Fibroblast of the aortic adventitia (primary cell): ENCODE data around the gene SH3GL1. TPM values are rescaled to one million over a fixed set of nuclear protein-coding genes. Genes with fewer than 3 reads are reported as not detected.

Experiments used
- DNase-seq: peaks from one replicate; pipeline ENCODE4 v3.0.0-alpha.2; 2010; ENCODE audit warnings: low read depth
- H3K4me3 ChIP-seq: 2 replicates; pipeline ENCODE4 v1.5.1; 2011; ENCODE audit warnings: low read depth, mild to moderate bottlenecking, control low read depth, low read length, moderate library complexity
- total RNA-seq: library from RNA; depleted of rRNA; stranded (reverse); fragments of >200 nt; gene quantifications from 2 replicates; pipeline ENCODE4 v1.2.3, GENCODE V29; 2012; ENCODE audit warnings: low replicate concordance
- TF ChIP-seq, protein P1 (sequence below): IDR thresholded peaks from 2 replicates; pipeline ENCODE4 v1.5.1; 2011; ENCODE audit warnings: mild to moderate bottlenecking, low read length, control low read depth, inconsistent platforms; ENCODE audit not compliant: insufficient read depth

SH3GL1 gene
- total RNA-seq, 1 donor, result 97.2 TPM

DNA sequence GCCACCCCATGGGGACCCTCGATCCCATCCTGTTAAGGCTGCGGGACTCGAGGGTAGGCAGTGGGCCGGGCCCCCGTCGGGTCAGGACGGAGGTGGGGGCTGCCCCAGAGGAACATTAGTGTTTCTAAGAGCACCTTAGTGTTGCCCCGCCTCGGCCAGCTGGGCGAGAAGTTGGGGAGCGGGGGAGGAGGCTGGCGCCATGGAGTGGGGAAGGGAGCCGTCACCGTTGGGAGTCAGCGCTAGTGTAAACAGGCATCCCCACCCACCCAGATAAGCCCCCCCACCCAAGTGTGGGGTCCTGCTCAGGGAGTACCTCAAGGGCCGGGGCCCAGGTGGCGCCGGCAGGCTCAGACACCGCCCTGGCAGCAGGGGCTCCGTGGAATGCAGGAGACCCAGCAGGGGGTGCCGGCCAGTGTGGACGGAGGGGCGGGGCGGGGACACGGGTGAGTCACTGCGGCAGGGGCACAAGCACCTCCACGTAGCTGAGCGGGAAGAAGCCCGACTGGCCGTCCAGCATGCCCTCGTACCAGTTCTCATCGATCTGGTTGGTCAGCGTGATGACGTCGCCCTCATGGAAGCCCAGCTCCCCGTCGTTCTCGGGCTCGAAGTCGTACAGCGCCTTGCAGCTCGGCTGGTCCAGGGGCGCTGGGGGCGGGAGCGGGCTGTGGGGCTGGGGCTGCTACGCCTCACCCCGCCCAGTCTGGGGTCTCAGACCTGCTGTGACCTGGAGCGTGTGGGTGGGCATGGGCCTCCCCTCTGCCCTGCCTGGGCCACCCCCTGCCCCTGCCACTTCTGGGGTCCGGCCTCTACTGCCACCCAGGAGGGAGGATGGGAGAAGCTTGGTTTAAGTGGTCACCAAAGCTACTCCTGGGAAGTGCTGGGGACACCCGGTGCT lies 38.9 kb downstream of the SH3GL1 start:
- H3K4me3 ChIP-seq, result no peak overlapping the region
- DNase-seq, result no peak
- TF ChIP-seq, protein P1, sequence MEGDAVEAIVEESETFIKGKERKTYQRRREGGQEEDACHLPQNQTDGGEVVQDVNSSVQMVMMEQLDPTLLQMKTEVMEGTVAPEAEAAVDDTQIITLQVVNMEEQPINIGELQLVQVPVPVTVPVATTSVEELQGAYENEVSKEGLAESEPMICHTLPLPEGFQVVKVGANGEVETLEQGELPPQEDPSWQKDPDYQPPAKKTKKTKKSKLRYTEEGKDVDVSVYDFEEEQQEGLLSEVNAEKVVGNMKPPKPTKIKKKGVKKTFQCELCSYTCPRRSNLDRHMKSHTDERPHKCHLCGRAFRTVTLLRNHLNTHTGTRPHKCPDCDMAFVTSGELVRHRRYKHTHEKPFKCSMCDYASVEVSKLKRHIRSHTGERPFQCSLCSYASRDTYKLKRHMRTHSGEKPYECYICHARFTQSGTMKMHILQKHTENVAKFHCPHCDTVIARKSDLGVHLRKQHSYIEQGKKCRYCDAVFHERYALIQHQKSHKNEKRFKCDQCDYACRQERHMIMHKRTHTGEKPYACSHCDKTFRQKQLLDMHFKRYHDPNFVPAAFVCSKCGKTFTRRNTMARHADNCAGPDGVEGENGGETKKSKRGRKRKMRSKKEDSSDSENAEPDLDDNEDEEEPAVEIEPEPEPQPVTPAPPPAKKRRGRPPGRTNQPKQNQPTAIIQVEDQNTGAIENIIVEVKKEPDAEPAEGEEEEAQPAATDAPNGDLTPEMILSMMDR, result no peak

GRCh38 chr19:4360641-4361151 lies 39.7 kb downstream of the SH3GL1 start:
- H3K4me3 ChIP-seq, result no peak overlapping the region
- no peak for DNase-seq
- TF ChIP-seq, protein P1, result no peak

- H3K4me3 ChIP-seq, result no peak overlapping the region
- no peak for DNase-seq
- TF ChIP-seq, protein P1, result no peak
Measured at GRCh38 chr19:4360081-4360569, 40.2 kb downstream of the SH3GL1 start.

DNA sequence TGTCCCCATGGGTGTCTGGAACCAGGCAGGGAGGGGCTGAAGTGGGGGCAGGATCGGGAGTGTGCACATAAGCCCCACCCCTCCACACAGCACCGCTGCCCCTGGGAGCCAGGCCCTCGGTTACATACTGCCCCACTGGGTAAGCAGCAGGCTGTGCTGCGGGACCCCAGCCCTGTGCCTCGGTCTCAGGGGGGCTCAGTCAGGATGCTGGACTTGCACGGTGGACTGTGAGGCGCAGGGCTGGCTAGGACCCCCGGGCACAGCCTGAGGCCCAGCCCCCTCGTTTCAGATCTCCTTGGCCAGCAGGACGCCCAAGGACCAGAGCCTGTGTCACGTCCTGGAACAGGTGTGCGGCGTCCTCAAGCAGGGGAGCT lies 40.7 kb downstream of the SH3GL1 start:
- TF ChIP-seq, protein P1, result no peak
- DNase-seq, result no peak
- H3K4me3 ChIP-seq, result no peak overlapping the region

GRCh38 chr19:4358709-4359626 lies 41.4 kb downstream of the SH3GL1 start:
- TF ChIP-seq, protein P1, result no peak
- H3K4me3 ChIP-seq, result no peak overlapping the region
- DNase-seq, result no peak

DNA sequence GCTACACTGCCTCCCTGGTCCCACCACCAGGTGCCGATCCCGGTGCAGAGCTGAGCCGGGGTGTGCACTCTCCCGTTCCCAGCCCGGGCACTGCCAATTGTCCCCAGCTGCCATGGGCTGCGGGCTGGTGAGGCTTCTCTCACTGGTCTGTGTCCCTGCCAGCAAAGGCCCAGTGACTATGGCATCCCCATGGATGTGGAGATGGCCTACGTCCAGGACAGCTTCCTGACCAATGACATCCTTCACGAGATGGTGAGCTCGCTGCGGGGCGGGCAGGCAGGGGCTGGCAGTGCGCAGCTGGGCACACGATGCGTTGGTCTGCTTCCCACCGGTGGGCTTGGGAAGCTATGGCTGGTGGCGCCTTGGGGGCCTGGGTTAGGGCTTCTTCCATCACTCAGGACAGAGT lies 42.4 kb downstream of the SH3GL1 start:
- TF ChIP-seq, protein P1, result no peak
- no peak overlapping the region for H3K4me3 ChIP-seq
- no peak for DNase-seq
